ENCODE data around the gene RAX2. TPM values are rescaled to one million over a fixed set of nuclear protein-coding genes. Genes with fewer than 3 reads are reported as not detected.
A peak's percentile ranks its signal among the peaks of the same experiment; 100 is the strongest.

RAX2 gene
- total and polyA plus RNA-seq, 2 of the 8 experiments (the other 6 are each of a cell fraction or from before 2014, with no cell fraction given) = 0.08 TPM; not detected in 1

- Histone ChIP-seq H3K14ac (ENCODE audit: insufficient read length) (no peak overlapping the region), H2BK12ac (ENCODE audit: low read depth, low read length) (no peak overlapping the region), H3K56ac (replicated peaks; ENCODE audit: insufficient read length, low read depth, low read length) (no peak overlapping the region), H2BK15ac (ENCODE audit: low read length) (no peak overlapping the region), H4K8ac (ENCODE audit: extremely low read depth, insufficient read depth, low read length) (no peak overlapping the region; the same call in 1 of the 2 replicates), H3K4me1 (replicated peaks in 1 of 4; ENCODE audit: control insufficient read depth in 3 of 4, insufficient read depth in 4 of 4, low read length in 3 of 4) (peaks cover 0 to 3% (median 1%) of the 10 kb centered on the region in 4 experiments; a peak in 3 of 7 replicates), H3K79me2 (ENCODE audit: control insufficient read depth in 1 of 2, insufficient read depth in 2 of 2, low read length in 2 of 2) (no peaks in the 10 kb centered on the region), H2AFZ (ENCODE audit: low read length) (no peak overlapping the region), H4K5ac (ENCODE audit: insufficient read length, low read depth, low read length) (no peak overlapping the region), H2BK5ac (ENCODE audit: low read depth, low read length) (no peak overlapping the region), H3K27ac (ENCODE audit: low read depth, low read length) (no peak overlapping the region), H3K4me3 (ENCODE audit: extremely low read depth in 1 of 4, insufficient read depth in 2 of 4, low read depth in 3 of 4, low read length in 4 of 4) (peak overlapping the region; percentile 32 to 59 (median 44)), H3K79me1 (ENCODE audit: low read depth, low read length) (no peaks in the 10 kb centered on the region), H2BK20ac (ENCODE audit: low read length) (no peak overlapping the region), H3K4me2 (ENCODE audit: insufficient read depth in 1 of 2, low read depth in 2 of 2, low read length in 2 of 2) (peak overlapping the region; percentile 81 to 90), H4K91ac (replicated peaks; ENCODE audit: insufficient read length, low read length) (no peak overlapping the region), H3K4ac (replicated peaks; ENCODE audit: insufficient read length, low read depth, low read length) (no peak overlapping the region), H3K9me3 (ENCODE audit: insufficient read depth in 2 of 2, low read depth in 1 of 2, low read length in 1 of 2) (peaks cover 4 to 6% of the 10 kb centered on the region in 2 experiments; a peak in 2 of 4 replicates), H2AK5ac (ENCODE audit: low read depth, low read length) (no peak overlapping the region), H3K27me3 (replicated peaks in 1 of 4; ENCODE audit: control insufficient read depth in 3 of 4, extremely low read depth in 1 of 4, insufficient read depth in 3 of 4, low read length in 3 of 4) (peaks cover 0 to 6% (median 4%) of the 10 kb centered on the region in 4 experiments; a peak in 5 of 7 replicates), H3K9ac (replicated peaks in 1 of 4; ENCODE audit: extremely low read depth in 1 of 4, low read depth in 3 of 4, low read length in 3 of 4) (no peak overlapping the region), H3K18ac (ENCODE audit: extremely low read depth, low read length) (no peak overlapping the region), H3K23ac (ENCODE audit: insufficient read length) (no peak overlapping the region), H3K36me3 (ENCODE audit: control insufficient read depth in 2 of 4, insufficient read depth in 4 of 4, low read length in 3 of 4) (no peaks in the 10 kb centered on the region), H4K20me1 (replicated peaks in 1 of 2; ENCODE audit: control insufficient read depth in 1 of 2, insufficient read depth in 2 of 2, low read length in 2 of 2) (no peaks in the 10 kb centered on the region), H2BK120ac (replicated peaks; ENCODE audit: low read depth, low read length) (no peak overlapping the region), H3K23me2 (ENCODE audit: low read depth, low read length) (peaks cover 6% of the 10 kb centered on the region; the same call in 1 of the 2 replicates)
- ChIA-PET CTCF (ENCODE audit: partially characterized antibody) (no interaction called here), POLR2A (ENCODE audit: partially characterized antibody) (no interaction called here)
- TF ChIP-seq YY1 (IDR thresholded peaks at IDR 0.05; ENCODE audit: low read depth, low read length) = no peak
- TF ChIP-seq EP300 (IDR thresholded peaks at IDR 0.05; ENCODE audit: borderline replicate concordance in 1 of 2, low read depth in 2 of 2, low read length in 2 of 2) = no peak
- no peak for TF ChIP-seq FOSL1 (IDR thresholded peaks at IDR 0.05; ENCODE audit: insufficient read depth, low read depth, low read length)
- TF ChIP-seq KDM5A (IDR thresholded peaks at IDR 0.05; ENCODE audit: low read length) = no peak
- no peak for TF ChIP-seq KDM4A (IDR thresholded peaks at IDR 0.05; ENCODE audit: low read depth, low read length, severe bottlenecking)
- TF ChIP-seq SAP30 (IDR thresholded peaks at IDR 0.05; ENCODE audit: insufficient read depth, insufficient replicate concordance, low read length) = no peak
- FAIRE-seq (no peak), DNase-seq (ENCODE audit: low read depth in 1 of 2, low spot score in 2 of 2) (no peak)
- 60% methylated on average over 21 of the region's 21 CpGs; no CpG with 5 or more reads in 1 of the 2 experiments for WGBS, 2 experiments (ENCODE audit: extremely low coverage in 1 of 2, insufficient coverage in 1 of 2, insufficient read length in 1 of 2, insufficient replicate concordance in 2 of 2, low coverage in 1 of 2, low lambda C conversion rate in 2 of 2, missing lambda C conversion rate in 1 of 2)
Measured at GRCh38 chr19:3800996-3801395, 29.0 kb upstream of the RAX2 start.
